HEK293 (cell line): ENCODE measurements around the gene DOK7.

ENCODE experiments used
- AEBP2 ChIP-seq: fragments of 450-650 bp; formaldehyde crosslinking; IDR thresholded peaks from 2 replicates; pipeline ENCODE4 v1.5.1; 2016; ENCODE audit warnings: missing biosample characterization, missing genetic modification characterization, borderline replicate concordance
- ZNF239 ChIP-seq: fragments of 450-650 bp; formaldehyde crosslinking; IDR thresholded peaks from 2 replicates; pipeline ENCODE4 v1.5.1; 2016; ENCODE audit warnings: missing biosample characterization, missing genetic modification characterization
- ZNF670 ChIP-seq: fragments of 450-650 bp; formaldehyde crosslinking; IDR thresholded peaks from 2 replicates; pipeline ENCODE4 v1.5.1; 2016; ENCODE audit warnings: missing biosample characterization, missing genetic modification characterization, low read depth
- ZSCAN16 ChIP-seq: fragments of 450-650 bp; formaldehyde crosslinking; IDR thresholded peaks from 2 replicates; pipeline ENCODE4 v1.5.1; 2016; ENCODE audit warnings: missing biosample characterization, missing genetic modification characterization

- TF ChIP-seq ZNF670 (tag by site-specific recombination) (no peak), ZNF239 (tag by site-specific recombination) (no peak), AEBP2 (tag by site-specific recombination) (no peak), ZSCAN16 (tag by site-specific recombination) (no peak)
Measured at GRCh38 chr4:3497523-3498389, 34.6 kb downstream of the DOK7 start.
